ENCODE data around the gene ARAP2.
"Not testable (repeated sequence)": the region's sequence is repeated elsewhere in the genome, so short reads cannot be mapped to it uniquely, and the experiment has no call there.

Gene ARAP2

DNA sequence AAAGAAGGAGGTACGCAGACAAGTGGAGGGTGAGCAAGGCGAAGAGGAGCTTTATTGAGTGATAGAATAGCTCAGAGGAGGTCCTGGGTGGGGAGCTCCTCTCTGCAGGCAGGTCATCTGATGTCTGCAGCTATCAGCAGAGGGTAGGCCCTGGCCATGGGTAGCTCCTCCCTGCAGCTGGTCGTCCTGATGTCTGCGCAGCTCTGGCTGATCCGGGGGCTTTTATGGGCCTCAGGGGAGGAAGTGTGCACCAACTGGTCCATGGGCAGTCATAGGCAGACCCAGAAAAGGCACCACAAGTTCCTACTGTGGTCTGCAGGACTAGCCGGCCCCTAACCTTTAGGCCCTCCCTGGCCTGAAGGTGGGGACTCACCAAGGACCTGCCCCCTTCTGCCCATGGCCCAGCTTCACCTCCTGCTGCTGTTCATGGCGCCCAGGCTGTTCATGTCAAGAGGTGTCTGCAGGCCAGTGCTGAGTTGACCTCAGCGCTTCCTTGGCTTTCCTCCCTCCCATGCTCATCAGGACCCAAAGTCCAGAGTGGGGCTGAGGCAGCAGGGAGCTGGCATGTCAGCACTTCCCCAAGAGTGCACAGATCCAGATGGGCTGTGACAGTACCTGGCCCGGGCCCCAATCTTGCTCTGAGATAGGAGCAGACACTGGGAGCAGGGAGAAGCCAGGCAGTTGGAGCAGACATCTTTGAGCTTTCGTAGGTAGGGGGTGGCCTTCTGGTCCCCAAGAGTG lies 46.1 kb downstream of the ARAP2 start:
- Histone ChIP-seq H3K4me3 (ENCODE audit: low read length in 2 of 2) (no peak overlapping the region), H3K27me3 (ENCODE audit: control insufficient read depth in 1 of 2, insufficient read depth in 2 of 2, low read length in 2 of 2) (no peaks in the 10 kb centered on the region), H3K27ac (ENCODE audit: low read length) (no peak overlapping the region), H3K9me3 (ENCODE audit: control insufficient read depth in 2 of 2, low read length in 2 of 2) (no peaks in the 10 kb centered on the region), H3K36me3 (ENCODE audit: control insufficient read depth in 2 of 2, insufficient read depth in 2 of 2, low read length in 2 of 2) (no peaks in the 10 kb centered on the region), H3K4me1 (ENCODE audit: control insufficient read depth, insufficient read depth, low read length) (no peaks in the 10 kb centered on the region), H3K9ac (ENCODE audit: low read length in 2 of 2) (no peak overlapping the region)

DNA sequence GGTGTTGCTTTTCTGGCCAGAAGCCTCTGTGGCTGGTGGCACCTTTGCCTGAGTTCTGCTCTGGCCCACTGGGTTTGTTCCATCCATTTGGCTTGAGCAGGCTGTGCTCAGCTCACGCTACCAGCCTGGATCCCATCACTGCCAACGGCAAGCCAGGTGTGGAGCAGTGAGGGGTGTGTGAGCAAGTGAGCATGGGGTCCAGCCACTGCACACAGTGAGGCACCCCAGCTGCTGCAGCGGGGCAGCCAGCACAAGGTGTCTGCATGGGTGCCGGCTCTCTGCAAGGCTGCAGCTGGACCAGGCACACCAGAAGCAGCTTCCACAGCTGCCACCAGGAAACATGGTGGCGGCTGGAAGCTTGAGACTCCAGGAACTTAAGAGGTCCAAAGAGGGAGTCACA lies 46.8 kb downstream of the ARAP2 start:
- Histone ChIP-seq H3K27me3 (ENCODE audit: control insufficient read depth in 1 of 2, insufficient read depth in 2 of 2, low read length in 2 of 2) (no peaks in the 10 kb centered on the region), H3K27ac (ENCODE audit: low read length) (no peak overlapping the region), H3K9me3 (ENCODE audit: control insufficient read depth in 2 of 2, low read length in 2 of 2) (no peaks in the 10 kb centered on the region), H3K4me1 (ENCODE audit: control insufficient read depth, insufficient read depth, low read length) (no peaks in the 10 kb centered on the region), H3K9ac (ENCODE audit: low read length in 2 of 2) (no peak overlapping the region), H3K36me3 (ENCODE audit: control insufficient read depth in 2 of 2, insufficient read depth in 2 of 2, low read length in 2 of 2) (no peaks in the 10 kb centered on the region), H3K4me3 (ENCODE audit: low read length in 2 of 2) (no peak overlapping the region)

DNA sequence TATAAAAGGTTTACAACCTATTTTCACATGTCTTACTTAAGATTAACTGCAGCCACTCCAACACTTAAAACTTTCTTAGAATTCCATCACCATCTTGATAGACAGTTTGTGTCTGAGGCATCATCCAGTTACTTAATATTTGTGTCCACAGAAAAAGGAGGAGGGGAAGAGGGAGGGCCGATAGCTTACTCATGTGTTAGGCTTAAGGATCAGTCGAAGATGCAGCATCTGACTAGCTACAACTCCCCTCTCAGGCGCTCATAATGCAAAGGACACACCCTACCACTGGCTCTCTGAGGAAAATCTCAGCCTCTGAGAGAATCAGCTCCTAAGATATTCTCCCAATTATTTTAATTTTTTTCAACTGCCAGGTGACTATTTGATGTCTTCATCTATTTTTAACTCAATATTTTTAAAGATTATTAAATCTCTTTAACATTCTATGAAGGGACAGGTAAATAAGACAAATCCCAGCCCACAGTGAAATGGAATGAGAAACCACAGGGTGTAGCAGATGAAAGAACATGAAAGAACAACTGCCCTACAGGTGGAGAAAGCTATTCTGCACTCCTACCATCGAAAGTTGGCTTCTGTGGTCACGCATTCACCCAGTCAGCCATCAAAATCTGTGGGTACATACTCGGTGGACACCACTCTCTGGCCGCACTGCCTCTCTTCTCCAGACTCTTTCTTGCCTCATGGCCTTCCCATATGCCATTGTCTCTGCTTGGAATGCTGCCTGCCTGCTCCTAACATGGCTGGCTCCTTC lies 48.0 kb downstream of the ARAP2 start:
- H3K27me3 ChIP-seq (ENCODE audit: control insufficient read depth in 1 of 2, insufficient read depth in 2 of 2, low read length in 2 of 2), result no peaks in the 10 kb centered on the region
- no peak overlapping the region for H3K27ac ChIP-seq (ENCODE audit: low read length)
- H3K4me3 ChIP-seq (ENCODE audit: low read length in 2 of 2), result no peak overlapping the region
- H3K9ac ChIP-seq (ENCODE audit: low read length in 2 of 2), result no peak overlapping the region
- H3K4me1 ChIP-seq (ENCODE audit: control insufficient read depth, insufficient read depth, low read length), result no peaks in the 10 kb centered on the region
- H3K36me3 ChIP-seq (ENCODE audit: control insufficient read depth in 2 of 2, insufficient read depth in 2 of 2, low read length in 2 of 2), result no peaks in the 10 kb centered on the region
- no peaks in the 10 kb centered on the region for H3K9me3 ChIP-seq (ENCODE audit: control insufficient read depth in 2 of 2, low read length in 2 of 2)

DNA sequence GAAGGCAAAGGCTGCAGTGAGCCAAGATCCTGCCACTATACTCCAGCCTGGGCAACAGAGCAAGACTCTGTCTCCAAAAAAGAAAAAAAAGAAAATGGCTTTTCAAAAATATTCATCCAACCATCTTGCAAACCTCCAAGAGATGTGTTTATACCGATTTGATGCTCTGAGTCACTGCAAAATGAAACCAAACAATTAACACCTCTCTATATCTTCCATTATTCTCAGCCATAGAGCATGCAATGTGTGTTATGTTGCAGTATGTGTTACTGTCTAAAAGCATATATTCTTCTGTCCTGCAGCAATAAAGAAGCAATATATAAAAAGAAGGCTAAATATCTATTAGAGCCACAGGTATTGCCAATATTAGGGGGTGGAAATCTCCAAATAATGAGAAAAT lies 51.4 kb downstream of the ARAP2 start:
- no peak overlapping the region for H3K9ac ChIP-seq (ENCODE audit: low read length in 2 of 2)
- H3K27ac ChIP-seq (ENCODE audit: low read length), result no peak overlapping the region
- no peaks in the 10 kb centered on the region for H3K9me3 ChIP-seq (ENCODE audit: control insufficient read depth in 2 of 2, low read length in 2 of 2)
- no peaks in the 10 kb centered on the region for H3K4me1 ChIP-seq (ENCODE audit: control insufficient read depth, insufficient read depth, low read length)
- no peaks in the 10 kb centered on the region for H3K36me3 ChIP-seq (ENCODE audit: control insufficient read depth in 2 of 2, insufficient read depth in 2 of 2, low read length in 2 of 2)
- no peaks in the 10 kb centered on the region for H3K27me3 ChIP-seq (ENCODE audit: control insufficient read depth in 1 of 2, insufficient read depth in 2 of 2, low read length in 2 of 2)
- H3K4me3 ChIP-seq (ENCODE audit: low read length in 2 of 2), result no peak overlapping the region

DNA sequence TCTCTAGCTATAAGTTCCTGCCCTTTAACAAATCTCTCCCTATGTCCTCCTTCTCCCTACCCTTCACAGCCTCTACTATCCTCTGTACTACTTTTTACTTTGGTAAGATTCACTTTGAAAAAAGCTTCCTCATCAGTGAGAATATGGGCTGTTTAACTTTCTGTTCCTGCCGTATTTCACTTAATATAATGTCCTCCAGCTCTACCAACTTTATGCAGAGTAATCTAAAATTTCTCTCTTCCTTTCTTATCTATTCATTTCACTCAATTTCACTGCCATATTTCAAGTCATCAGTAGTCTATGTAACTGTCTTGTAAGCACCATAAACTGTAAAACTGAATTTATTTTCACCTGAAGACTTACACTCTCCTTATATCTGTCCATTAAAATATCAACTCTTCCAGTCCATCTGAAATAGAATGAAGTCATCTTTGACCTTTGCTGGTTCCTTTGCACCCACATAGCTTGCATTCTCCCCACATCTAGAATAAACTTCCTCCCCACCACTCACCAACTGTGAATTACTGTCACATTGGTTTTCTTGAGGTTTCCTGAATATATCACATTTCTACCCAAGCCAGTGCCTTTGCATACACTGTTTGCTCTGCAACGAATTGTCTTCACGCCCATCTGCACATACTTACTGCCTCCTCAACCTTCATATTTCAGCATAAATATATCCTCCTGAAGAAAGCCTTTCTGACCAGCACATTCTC lies 54.6 kb downstream of the ARAP2 start:
- no peaks in the 10 kb centered on the region for H3K4me1 ChIP-seq (ENCODE audit: control insufficient read depth, insufficient read depth, low read length)
- no peak overlapping the region for H3K4me3 ChIP-seq (ENCODE audit: low read length in 2 of 2)
- no peaks in the 10 kb centered on the region for H3K9me3 ChIP-seq (ENCODE audit: control insufficient read depth in 2 of 2, low read length in 2 of 2)
- H3K27ac ChIP-seq (ENCODE audit: low read length), result no peak overlapping the region
- no peaks in the 10 kb centered on the region for H3K36me3 ChIP-seq (ENCODE audit: control insufficient read depth in 2 of 2, insufficient read depth in 2 of 2, low read length in 2 of 2)
- no peak overlapping the region for H3K9ac ChIP-seq (ENCODE audit: low read length in 2 of 2)
- no peaks in the 10 kb centered on the region for H3K27me3 ChIP-seq (ENCODE audit: control insufficient read depth in 1 of 2, insufficient read depth in 2 of 2, low read length in 2 of 2)

DNA sequence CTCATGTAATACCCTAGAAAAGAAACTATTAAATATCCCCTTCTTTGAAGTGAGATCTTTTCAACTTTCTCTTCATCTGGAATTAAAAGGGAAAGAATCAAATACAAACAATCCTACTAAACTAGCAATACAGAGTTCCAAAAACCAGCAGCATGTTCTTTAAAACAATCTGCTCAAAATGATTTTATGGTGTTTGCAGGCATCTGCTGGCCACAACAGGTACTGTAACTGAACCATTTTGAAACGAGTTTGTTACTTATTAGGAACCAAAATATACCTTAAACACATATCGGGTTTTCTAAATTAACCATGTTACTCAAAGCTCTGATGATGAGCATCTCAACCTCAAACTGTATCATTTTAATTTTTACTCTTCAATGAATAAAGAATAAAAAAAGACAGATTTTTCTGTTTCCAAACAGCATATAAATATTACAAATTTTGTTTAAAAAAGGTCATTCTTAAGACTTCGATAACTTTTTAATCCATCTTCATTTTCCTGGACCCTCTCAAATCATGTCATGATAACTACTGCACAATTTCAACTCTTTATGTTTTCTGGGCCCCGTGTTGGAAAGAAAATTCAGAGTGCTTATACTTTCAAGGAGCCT lies 56.5 kb downstream of the ARAP2 start:
- no peak overlapping the region for H3K4me3 ChIP-seq (ENCODE audit: low read length in 2 of 2)
- no peaks in the 10 kb centered on the region for H3K4me1 ChIP-seq (ENCODE audit: control insufficient read depth, insufficient read depth, low read length)
- no peak overlapping the region for H3K9ac ChIP-seq (ENCODE audit: low read length in 2 of 2)
- no peaks in the 10 kb centered on the region for H3K27me3 ChIP-seq (ENCODE audit: control insufficient read depth in 1 of 2, insufficient read depth in 2 of 2, low read length in 2 of 2)
- H3K27ac ChIP-seq (ENCODE audit: low read length), result no peak overlapping the region
- H3K36me3 ChIP-seq (ENCODE audit: control insufficient read depth in 2 of 2, insufficient read depth in 2 of 2, low read length in 2 of 2), result no peaks in the 10 kb centered on the region
- no peaks in the 10 kb centered on the region for H3K9me3 ChIP-seq (ENCODE audit: control insufficient read depth in 2 of 2, low read length in 2 of 2)

DNA sequence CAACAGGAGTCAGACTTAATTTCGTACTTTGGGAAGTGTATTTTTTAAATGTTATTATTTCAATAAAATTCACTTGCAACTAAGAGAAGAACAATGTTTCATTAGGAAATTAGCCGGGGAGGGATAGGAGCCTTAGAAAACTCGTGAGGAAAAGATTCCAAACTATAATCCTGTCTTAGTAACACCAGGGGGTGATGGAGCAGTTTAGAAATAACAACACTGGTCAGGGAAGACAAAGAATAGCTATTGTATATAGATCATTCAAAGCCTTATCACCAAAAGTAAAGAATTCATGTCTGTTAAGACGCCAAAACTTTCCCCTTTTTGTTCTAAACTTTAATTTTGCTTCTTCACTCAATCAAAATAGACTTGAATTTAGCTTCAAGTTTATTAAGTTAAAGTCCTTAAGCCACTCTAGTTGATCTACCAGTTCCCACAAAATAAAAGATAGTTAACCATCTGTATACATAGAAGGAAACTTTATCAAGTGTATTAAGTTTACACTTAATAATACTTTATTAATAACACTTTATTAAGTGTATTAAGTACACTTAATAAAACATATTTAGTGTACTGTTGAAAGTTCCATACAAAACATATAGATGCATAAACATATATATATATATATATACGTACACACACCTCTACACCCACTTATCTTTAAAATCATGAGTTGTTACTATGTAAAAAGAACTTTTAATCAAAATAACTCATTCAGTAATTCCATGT lies 60.5 kb downstream of the ARAP2 start:
- H3K4me3 ChIP-seq (ENCODE audit: low read length in 2 of 2), result no peak overlapping the region
- H3K36me3 ChIP-seq (ENCODE audit: control insufficient read depth in 2 of 2, insufficient read depth in 2 of 2, low read length in 2 of 2), result no peaks in the 10 kb centered on the region
- no peaks in the 10 kb centered on the region for H3K27me3 ChIP-seq (ENCODE audit: control insufficient read depth in 1 of 2, insufficient read depth in 2 of 2, low read length in 2 of 2)
- no peaks in the 10 kb centered on the region for H3K9me3 ChIP-seq (ENCODE audit: control insufficient read depth in 2 of 2, low read length in 2 of 2)
- H3K9ac ChIP-seq (ENCODE audit: low read length in 2 of 2), result no peak overlapping the region
- H3K4me1 ChIP-seq (ENCODE audit: control insufficient read depth, insufficient read depth, low read length), result no peaks in the 10 kb centered on the region
- no peak overlapping the region for H3K27ac ChIP-seq (ENCODE audit: low read length)

DNA sequence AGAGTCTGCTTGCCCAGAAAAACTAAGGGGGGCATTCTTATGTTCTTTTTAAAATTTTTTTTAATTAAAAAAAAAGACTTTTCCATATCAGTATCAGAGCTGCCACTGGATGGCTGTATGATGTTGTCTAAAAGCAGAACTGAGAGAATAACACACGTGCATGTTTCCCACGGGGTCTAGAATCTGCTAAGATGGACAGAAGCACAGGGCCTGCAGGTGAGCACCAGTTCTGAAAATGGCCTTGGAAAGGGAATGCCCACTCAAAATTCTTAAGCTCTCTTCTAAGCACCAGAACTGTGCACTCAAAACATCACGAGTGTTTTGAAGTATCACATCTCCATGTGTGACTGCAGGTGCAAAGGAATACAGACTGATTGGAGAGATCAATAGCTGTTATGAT lies 61.1 kb downstream of the ARAP2 start:
- Histone ChIP-seq H3K9me3 (ENCODE audit: control insufficient read depth in 2 of 2, low read length in 2 of 2) (no peaks in the 10 kb centered on the region), H3K4me1 (ENCODE audit: control insufficient read depth, insufficient read depth, low read length) (no peaks in the 10 kb centered on the region), H3K36me3 (ENCODE audit: control insufficient read depth in 2 of 2, insufficient read depth in 2 of 2, low read length in 2 of 2) (no peaks in the 10 kb centered on the region), H3K27ac (ENCODE audit: low read length) (no peak overlapping the region), H3K9ac (ENCODE audit: low read length in 2 of 2) (no peak overlapping the region), H3K27me3 (ENCODE audit: control insufficient read depth in 1 of 2, insufficient read depth in 2 of 2, low read length in 2 of 2) (no peaks in the 10 kb centered on the region), H3K4me3 (ENCODE audit: low read length in 2 of 2) (no peak overlapping the region)

DNA sequence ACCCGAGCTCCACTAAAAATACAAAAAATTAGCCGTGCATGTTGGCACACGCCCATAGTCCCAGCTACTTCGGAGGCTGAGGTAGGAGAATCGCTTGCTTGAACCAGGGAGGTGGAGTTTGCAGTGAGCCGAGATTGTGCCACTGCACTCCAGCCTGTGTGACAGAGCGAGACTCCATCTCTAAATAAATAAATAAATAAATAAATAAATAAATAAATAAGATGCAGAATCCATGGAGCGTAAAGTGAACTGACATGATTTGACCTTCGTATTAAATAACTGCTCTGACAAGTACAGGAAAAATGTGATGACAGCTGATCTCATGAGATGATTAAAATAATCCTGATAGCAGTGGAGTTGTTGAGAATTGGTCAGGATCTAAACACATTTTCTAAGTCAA lies 62.0 kb downstream of the ARAP2 start:
- not testable (repeated sequence) for H3K36me3 ChIP-seq (ENCODE audit: control insufficient read depth in 2 of 2, insufficient read depth in 2 of 2, low read length in 2 of 2); H3K4me1 ChIP-seq (ENCODE audit: control insufficient read depth, insufficient read depth, low read length); H3K9me3 ChIP-seq (ENCODE audit: control insufficient read depth in 2 of 2, low read length in 2 of 2); H3K27ac ChIP-seq (ENCODE audit: low read length); H3K4me3 ChIP-seq (ENCODE audit: low read length in 2 of 2); H3K9ac ChIP-seq (ENCODE audit: low read length in 2 of 2); H3K27me3 ChIP-seq (ENCODE audit: control insufficient read depth in 1 of 2, insufficient read depth in 2 of 2, low read length in 2 of 2)

DNA sequence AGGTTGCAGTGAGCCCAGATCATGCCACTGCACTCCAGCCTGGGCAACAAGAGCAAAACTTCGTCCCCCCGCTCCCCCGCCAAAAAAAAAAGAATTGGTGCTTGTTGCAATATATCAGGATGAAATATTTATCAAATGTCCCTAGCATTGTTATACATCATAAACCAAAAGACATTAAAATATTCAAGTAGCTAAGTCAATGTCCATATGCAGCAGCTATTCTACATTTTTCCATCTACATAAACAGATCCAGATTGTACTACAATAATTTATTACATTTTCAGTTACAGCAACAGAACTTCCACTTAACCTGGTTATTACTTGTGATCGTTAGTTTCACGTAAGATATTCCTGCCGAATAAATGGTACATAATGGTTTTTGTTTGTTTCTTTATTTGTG lies 64.1 kb downstream of the ARAP2 start:
- Histone ChIP-seq H3K27me3 (ENCODE audit: control insufficient read depth in 1 of 2, insufficient read depth in 2 of 2, low read length in 2 of 2) (no peaks in the 10 kb centered on the region), H3K9me3 (ENCODE audit: control insufficient read depth in 2 of 2, low read length in 2 of 2) (no peaks in the 10 kb centered on the region), H3K27ac (ENCODE audit: low read length) (no peak overlapping the region), H3K4me1 (ENCODE audit: control insufficient read depth, insufficient read depth, low read length) (no peaks in the 10 kb centered on the region), H3K9ac (ENCODE audit: low read length in 2 of 2) (no peak overlapping the region), H3K36me3 (ENCODE audit: control insufficient read depth in 2 of 2, insufficient read depth in 2 of 2, low read length in 2 of 2) (no peaks in the 10 kb centered on the region), H3K4me3 (ENCODE audit: low read length in 2 of 2) (no peak overlapping the region)

All from stomach smooth muscle (tissue), 2 donors.